ENCODE results near the gene HPSE2.
"Not testable (repeated sequence)": the region's sequence is repeated elsewhere in the genome, so short reads cannot be mapped to it uniquely, and the experiment has no call there.

HPSE2 gene

GRCh38 chr10:98915911-98916310 is 319.7 kb downstream of the HPSE2 start:
- no peak for DNase-seq (ENCODE audit: low read depth)
- TF ChIP-seq CTCF (IDR thresholded peaks at IDR 0.05; ENCODE audit: low read depth, low read length, missing control alignments): no peak
- no peak overlapping the region for H3K4me3 ChIP-seq (ENCODE audit: low read depth, low read length)

GRCh38 chr10:98910546-98910945 is 325.1 kb downstream of the HPSE2 start:
- H3K4me3 ChIP-seq (ENCODE audit: low read depth, low read length): no peak overlapping the region
- no peak for DNase-seq (ENCODE audit: low read depth)
- no peak for TF ChIP-seq CTCF (IDR thresholded peaks at IDR 0.05; ENCODE audit: low read depth, low read length, missing control alignments)

GRCh38 chr10:98910048-98910447 is 325.6 kb downstream of the HPSE2 start:
- H3K4me3 ChIP-seq (ENCODE audit: low read depth, low read length): no peak overlapping the region
- DNase-seq (ENCODE audit: low read depth): no peak
- TF ChIP-seq CTCF (IDR thresholded peaks at IDR 0.05; ENCODE audit: low read depth, low read length, missing control alignments): no peak

- TF ChIP-seq CTCF (IDR thresholded peaks at IDR 0.05; ENCODE audit: low read depth, low read length, missing control alignments): no peak
Measured at GRCh38 chr10:98908868-98909267, 326.8 kb downstream of the HPSE2 start.

GRCh38 chr10:98908247-98908646 is 327.4 kb downstream of the HPSE2 start:
- H3K4me3 ChIP-seq (ENCODE audit: low read depth, low read length); DNase-seq (ENCODE audit: low read depth): not testable (repeated sequence)

More at GRCh38 chr10:98908868-98909267, 326.8 kb downstream of the HPSE2 start:
- no peak overlapping the region for H3K4me3 ChIP-seq (ENCODE audit: low read depth, low read length)
- no peak for DNase-seq (ENCODE audit: low read depth)

GRCh38 chr10:98901441-98902110 is 334.1 kb downstream of the HPSE2 start:
- no peak overlapping the region for H3K4me3 ChIP-seq (ENCODE audit: low read depth, low read length)
- no peak for DNase-seq (ENCODE audit: low read depth)
- no peak for TF ChIP-seq CTCF (IDR thresholded peaks at IDR 0.05; ENCODE audit: low read depth, low read length, missing control alignments)

- no peak for DNase-seq (ENCODE audit: low read depth)
- H3K4me3 ChIP-seq (ENCODE audit: low read depth, low read length): no peak overlapping the region
- no peak for TF ChIP-seq CTCF (IDR thresholded peaks at IDR 0.05; ENCODE audit: low read depth, low read length, missing control alignments)
Measured at GRCh38 chr10:98899018-98899417, 336.6 kb downstream of the HPSE2 start.
